NCI-H748 treated with DMSO at 0.1 percent for 48 hours (cell line): ENCODE data around the gene NXPH1.

Experiments used
- DNase-seq: peaks from one replicate; lab custom pipeline; 2025; lab: John Stamatoyannopoulos, UW

Gene NXPH1

GRCh38 chr7:8507566-8507965, 74.2 kb downstream of the NXPH1 start:
- DNase-seq: no peak

- DNase-seq: no peak
Observed at GRCh38 chr7:8509621-8510020, 76.2 kb downstream of the NXPH1 start.

- no peak for DNase-seq
Observed at GRCh38 chr7:8511855-8512254, 78.4 kb downstream of the NXPH1 start.

- DNase-seq: no peak
Observed at GRCh38 chr7:8514781-8515519, 81.5 kb downstream of the NXPH1 start.

- no peak for DNase-seq
Observed at GRCh38 chr7:8515640-8516185, 82.3 kb downstream of the NXPH1 start.

GRCh38 chr7:8516976-8517375, 83.6 kb downstream of the NXPH1 start:
- DNase-seq: no peak

GRCh38 chr7:8528311-8528710, 94.9 kb downstream of the NXPH1 start:
- no peak for DNase-seq

- DNase-seq: no peak
Observed at GRCh38 chr7:8531991-8532515, 98.6 kb downstream of the NXPH1 start.

- no peak for DNase-seq
Observed at GRCh38 chr7:8536431-8536830, 103.0 kb downstream of the NXPH1 start.

GRCh38 chr7:8549046-8549445, 115.6 kb downstream of the NXPH1 start:
- DNase-seq: no peak

GRCh38 chr7:8560501-8560900, 127.1 kb downstream of the NXPH1 start:
- no peak for DNase-seq

- DNase-seq: no peak
Observed at GRCh38 chr7:8561449-8561848, 128.0 kb downstream of the NXPH1 start.

GRCh38 chr7:8564281-8564680, 130.9 kb downstream of the NXPH1 start:
- no peak for DNase-seq

GRCh38 chr7:8566016-8566415, 132.6 kb downstream of the NXPH1 start:
- no peak for DNase-seq

- DNase-seq: no peak
Observed at GRCh38 chr7:8567626-8568025, 134.2 kb downstream of the NXPH1 start.

- no peak for DNase-seq
Observed at GRCh38 chr7:8579661-8580194, 146.3 kb downstream of the NXPH1 start.

GRCh38 chr7:8581842-8582241, 148.4 kb downstream of the NXPH1 start:
- no peak for DNase-seq

- no peak for DNase-seq
Observed at GRCh38 chr7:8582728-8583127, 149.3 kb downstream of the NXPH1 start.

- DNase-seq: no peak
Observed at GRCh38 chr7:8585591-8585990, 152.2 kb downstream of the NXPH1 start.

GRCh38 chr7:8590225-8590624, 156.8 kb downstream of the NXPH1 start:
- no peak for DNase-seq

GRCh38 chr7:8590791-8591190, 157.4 kb downstream of the NXPH1 start:
- peak; percentile 77 for DNase-seq

GRCh38 chr7:8591289-8591688, 157.9 kb downstream of the NXPH1 start:
- DNase-seq: no peak

GRCh38 chr7:8592167-8592566, 158.8 kb downstream of the NXPH1 start:
- DNase-seq: peak; percentile 90

- DNase-seq: no peak
Observed at GRCh38 chr7:8594115-8594514, 160.7 kb downstream of the NXPH1 start.
